GM23338 (cell line): ENCODE measurements around the gene LMF2.

Experiments
- EZH2 ChIP-seq: fragments of 200-600 bp; sonication (generic); IDR thresholded peaks from one replicate; pipeline ENCODE4 v1.8.0; 2017; ENCODE audit warnings: antibody characterized with exemption, mild to moderate bottlenecking, low read depth; ENCODE audit not compliant: unreplicated experiment
- JUNB ChIP-seq: IDR thresholded peaks from one replicate; pipeline ENCODE4 v1.6.1; 2016; ENCODE audit warnings: antibody characterized with exemption; ENCODE audit not compliant: unreplicated experiment
- POLR2AphosphoS5 ChIP-seq: IDR thresholded peaks from 2 replicates; pipeline ENCODE4 v1.6.1; 2016; ENCODE audit warnings: antibody characterized with exemption, low read depth
- ZNF462 ChIP-seq: fragments of 250-450 bp; sonication (Bioruptor Pico); IDR thresholded peaks from 2 replicates; pipeline ENCODE4 v1.5.0; 2020; ENCODE audit warnings: mild to moderate bottlenecking, moderate library complexity
- TF ChIP-seq, protein P1 (sequence below), 2 experiments: fragments of 200-600 bp in 1 of 2; sonication (generic) in 1 of 2; conservative IDR thresholded peaks; 2 replicates each; pipeline versions ENCODE4 v1.5.1 to v1.6.1; 2016 to 2017; ENCODE audit warnings: antibody characterized with exemption in 2 of 2, low read depth in 2 of 2, mild to moderate bottlenecking in 2 of 2, moderate library complexity in 1 of 2
- TF ChIP-seq, protein P2 (sequence below): IDR thresholded peaks from 2 replicates; pipeline ENCODE4 v1.6.1; 2016; ENCODE audit warnings: antibody characterized with exemption
- TF ChIP-seq, protein P3 (sequence below): IDR thresholded peaks from one replicate; pipeline ENCODE4 v1.6.1; 2018; ENCODE audit warnings: antibody characterized with exemption; ENCODE audit not compliant: unreplicated experiment

GRCh38 chr22:50537765-50538164 lies 30.3 kb upstream of the LMF2 start:
- TF ChIP-seq, protein P1, sequence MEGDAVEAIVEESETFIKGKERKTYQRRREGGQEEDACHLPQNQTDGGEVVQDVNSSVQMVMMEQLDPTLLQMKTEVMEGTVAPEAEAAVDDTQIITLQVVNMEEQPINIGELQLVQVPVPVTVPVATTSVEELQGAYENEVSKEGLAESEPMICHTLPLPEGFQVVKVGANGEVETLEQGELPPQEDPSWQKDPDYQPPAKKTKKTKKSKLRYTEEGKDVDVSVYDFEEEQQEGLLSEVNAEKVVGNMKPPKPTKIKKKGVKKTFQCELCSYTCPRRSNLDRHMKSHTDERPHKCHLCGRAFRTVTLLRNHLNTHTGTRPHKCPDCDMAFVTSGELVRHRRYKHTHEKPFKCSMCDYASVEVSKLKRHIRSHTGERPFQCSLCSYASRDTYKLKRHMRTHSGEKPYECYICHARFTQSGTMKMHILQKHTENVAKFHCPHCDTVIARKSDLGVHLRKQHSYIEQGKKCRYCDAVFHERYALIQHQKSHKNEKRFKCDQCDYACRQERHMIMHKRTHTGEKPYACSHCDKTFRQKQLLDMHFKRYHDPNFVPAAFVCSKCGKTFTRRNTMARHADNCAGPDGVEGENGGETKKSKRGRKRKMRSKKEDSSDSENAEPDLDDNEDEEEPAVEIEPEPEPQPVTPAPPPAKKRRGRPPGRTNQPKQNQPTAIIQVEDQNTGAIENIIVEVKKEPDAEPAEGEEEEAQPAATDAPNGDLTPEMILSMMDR (conservative IDR thresholded peaks at IDR 0.05; ENCODE audit: low read depth in 2 of 2): no peak
- TF ChIP-seq EZH2: no peak
- TF ChIP-seq ZNF462: no peak
- no peak for TF ChIP-seq POLR2AphosphoS5
- TF ChIP-seq, protein P2, sequence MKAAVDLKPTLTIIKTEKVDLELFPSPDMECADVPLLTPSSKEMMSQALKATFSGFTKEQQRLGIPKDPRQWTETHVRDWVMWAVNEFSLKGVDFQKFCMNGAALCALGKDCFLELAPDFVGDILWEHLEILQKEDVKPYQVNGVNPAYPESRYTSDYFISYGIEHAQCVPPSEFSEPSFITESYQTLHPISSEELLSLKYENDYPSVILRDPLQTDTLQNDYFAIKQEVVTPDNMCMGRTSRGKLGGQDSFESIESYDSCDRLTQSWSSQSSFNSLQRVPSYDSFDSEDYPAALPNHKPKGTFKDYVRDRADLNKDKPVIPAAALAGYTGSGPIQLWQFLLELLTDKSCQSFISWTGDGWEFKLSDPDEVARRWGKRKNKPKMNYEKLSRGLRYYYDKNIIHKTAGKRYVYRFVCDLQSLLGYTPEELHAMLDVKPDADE: no peak
- no peak for TF ChIP-seq JUNB
- TF ChIP-seq, protein P3, sequence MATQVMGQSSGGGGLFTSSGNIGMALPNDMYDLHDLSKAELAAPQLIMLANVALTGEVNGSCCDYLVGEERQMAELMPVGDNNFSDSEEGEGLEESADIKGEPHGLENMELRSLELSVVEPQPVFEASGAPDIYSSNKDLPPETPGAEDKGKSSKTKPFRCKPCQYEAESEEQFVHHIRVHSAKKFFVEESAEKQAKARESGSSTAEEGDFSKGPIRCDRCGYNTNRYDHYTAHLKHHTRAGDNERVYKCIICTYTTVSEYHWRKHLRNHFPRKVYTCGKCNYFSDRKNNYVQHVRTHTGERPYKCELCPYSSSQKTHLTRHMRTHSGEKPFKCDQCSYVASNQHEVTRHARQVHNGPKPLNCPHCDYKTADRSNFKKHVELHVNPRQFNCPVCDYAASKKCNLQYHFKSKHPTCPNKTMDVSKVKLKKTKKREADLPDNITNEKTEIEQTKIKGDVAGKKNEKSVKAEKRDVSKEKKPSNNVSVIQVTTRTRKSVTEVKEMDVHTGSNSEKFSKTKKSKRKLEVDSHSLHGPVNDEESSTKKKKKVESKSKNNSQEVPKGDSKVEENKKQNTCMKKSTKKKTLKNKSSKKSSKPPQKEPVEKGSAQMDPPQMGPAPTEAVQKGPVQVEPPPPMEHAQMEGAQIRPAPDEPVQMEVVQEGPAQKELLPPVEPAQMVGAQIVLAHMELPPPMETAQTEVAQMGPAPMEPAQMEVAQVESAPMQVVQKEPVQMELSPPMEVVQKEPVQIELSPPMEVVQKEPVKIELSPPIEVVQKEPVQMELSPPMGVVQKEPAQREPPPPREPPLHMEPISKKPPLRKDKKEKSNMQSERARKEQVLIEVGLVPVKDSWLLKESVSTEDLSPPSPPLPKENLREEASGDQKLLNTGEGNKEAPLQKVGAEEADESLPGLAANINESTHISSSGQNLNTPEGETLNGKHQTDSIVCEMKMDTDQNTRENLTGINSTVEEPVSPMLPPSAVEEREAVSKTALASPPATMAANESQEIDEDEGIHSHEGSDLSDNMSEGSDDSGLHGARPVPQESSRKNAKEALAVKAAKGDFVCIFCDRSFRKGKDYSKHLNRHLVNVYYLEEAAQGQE: no peak
